HG02884 (cell line): Measurements from ENCODE around the gene CADM1.

ENCODE experiments used
- ATAC-seq: cut with Tn5 transposase; IDR thresholded peaks from one replicate; pipeline ENCODE4 v1.9.1; 2021; ENCODE audit warnings: mild to moderate bottlenecking, moderate library complexity; ENCODE audit not compliant: unreplicated experiment

Gene CADM1

DNA sequence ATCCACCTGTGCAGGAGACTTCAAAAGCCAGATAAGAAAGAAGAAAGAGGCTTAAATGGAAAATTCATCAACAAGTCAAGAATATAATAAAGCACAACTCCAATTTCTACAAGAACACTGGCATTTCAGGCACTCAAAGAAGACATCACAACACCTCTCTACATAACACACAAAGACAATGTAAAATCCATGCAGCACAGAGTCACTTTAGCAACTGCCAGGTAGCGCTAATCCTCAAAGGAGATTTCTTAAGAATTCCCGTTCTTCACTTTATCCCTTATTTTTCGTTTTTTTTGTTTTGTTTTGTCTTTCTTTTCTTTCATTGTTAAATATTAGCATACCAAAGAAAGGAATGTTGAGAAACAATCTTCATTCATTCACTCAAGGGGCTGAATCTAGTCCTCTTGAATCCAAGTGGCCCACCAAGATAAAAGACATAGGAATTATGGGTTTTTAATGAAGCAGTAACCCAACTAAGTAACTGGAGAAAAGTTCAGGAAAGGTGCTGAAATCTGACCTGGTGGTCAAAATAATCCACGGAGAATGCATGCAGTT, 95.0 kb downstream of the CADM1 start:
- no peak for ATAC-seq

DNA sequence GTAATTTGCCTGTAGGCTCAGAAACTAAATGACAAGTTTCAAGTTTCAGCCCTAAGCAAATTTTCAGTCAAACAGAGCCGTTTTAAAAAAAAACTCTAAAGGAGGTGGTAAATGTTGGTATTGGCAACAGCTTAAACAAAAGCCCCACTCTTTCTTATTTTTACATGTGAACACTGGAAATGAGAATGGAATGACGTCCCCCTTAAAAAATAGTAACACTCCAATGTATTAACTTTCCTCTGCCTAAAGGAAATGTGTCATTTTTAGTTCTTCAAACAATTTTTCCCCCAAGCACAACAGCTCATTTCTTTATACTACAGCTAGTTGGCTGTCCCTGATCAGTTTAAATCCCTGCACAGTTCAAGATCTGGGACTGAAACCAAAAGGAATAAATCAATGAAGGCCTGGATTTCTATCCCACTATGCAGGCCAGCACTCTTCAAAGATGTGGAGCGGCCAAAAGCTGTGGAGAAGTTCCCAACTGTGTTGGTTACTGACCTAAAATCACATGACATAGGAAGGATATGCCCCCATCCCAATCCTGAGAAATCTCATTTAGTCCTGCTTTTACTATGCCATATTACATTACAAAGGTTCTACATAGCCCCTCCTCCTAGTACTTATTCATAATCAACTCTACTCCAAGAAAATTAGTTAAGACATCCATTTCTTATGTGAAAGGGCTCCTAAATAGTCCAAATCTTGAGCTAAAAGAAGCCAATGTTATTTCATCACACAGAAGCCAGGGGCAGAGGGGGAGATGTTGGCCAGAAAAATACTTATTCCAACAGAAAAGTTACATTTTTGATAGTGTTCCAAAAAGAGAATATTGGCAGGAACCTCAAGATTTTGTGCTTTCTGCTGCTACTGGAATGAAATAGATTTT, 95.9 kb downstream of the CADM1 start:
- ATAC-seq: no peak

DNA sequence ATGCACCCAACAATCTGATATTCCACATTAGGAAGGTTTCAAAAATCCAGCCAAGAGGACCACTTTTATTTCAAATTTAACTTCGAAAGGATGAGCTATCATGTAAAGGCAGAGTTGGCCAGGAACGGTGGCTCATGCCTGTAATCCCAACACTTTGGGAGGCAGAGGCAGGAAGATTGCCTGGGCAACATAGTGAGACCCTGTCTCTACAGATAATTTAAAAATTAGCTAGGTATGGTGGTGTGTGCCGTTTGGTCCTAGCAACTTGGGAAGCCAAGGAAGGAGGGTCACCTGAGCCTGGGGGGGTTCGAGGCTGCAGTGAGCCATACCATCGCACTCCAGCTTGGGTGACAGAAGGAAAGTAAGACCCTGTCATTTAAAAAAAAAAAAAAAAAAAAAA, 96.7 kb downstream of the CADM1 start:
- ATAC-seq: no peak

DNA sequence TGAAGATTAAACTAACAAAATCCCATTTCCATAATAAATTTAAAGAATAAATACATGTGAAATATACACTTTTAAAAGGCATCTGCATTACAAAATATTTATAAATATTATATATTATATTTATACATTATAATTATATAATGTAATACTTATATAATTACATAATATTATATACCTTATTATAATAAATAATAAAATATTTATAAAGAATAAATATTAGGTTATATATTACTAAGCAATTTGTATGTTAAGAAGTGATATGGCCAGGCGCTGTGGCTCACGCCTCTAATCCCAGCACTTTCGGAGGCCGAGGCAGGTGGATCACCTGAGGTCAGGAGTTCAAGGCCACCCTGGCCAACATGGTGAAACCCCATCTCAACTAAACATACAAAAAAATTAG, 97.8 kb downstream of the CADM1 start:
- ATAC-seq: no peak

DNA sequence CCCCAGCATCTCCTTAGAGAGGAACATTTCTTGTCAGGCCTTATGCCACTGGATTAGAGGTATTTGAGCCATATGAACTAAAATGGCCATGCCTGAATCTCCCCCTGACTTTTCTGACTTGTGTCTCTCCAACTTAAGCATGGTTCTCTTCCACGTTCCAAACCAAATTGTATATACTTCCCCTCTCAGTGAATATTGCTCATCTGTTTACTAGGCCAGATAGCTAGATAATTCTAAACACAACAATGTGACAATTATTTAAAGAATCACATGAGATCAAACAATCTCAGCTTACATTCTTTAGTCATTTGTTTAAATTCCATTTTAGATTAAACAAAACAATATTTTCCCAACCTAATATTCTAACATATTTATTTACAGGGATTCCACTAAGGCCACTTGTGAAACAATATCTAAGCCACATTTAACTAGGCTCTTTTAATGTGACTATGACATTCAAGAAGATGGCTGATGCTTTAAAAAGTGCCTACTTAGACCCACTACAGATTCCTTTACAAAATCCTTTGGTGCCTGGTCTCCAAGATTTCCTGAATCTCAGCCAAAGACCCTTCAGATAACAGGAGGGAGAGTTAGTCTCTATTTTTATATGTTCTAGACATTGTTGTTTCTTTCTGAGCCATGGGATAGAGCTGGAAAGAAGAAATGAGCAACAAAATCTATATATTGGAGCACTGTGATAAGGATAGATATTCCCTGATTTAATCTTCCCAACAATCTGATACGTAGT, 105.7 kb downstream of the CADM1 start:
- no peak for ATAC-seq

DNA sequence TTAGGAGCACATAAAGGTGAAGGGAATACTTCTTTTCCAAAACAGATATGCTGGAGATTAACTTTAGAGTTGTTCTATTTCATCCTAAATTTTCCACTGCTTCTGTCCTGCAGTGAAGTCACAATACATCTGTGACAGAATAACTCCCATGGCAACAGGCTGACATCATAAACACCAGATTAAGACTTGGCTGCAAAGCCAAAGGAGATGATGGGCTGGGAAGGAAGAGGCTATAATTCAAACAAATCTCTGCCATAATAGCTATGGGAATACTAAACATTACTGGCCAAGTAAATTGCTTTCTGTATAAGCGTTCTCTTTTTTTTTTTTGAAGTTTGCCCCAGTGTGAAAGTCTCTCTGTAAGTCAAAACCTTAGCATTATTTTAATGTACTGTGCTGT, 107.7 kb downstream of the CADM1 start:
- ATAC-seq: no peak

DNA sequence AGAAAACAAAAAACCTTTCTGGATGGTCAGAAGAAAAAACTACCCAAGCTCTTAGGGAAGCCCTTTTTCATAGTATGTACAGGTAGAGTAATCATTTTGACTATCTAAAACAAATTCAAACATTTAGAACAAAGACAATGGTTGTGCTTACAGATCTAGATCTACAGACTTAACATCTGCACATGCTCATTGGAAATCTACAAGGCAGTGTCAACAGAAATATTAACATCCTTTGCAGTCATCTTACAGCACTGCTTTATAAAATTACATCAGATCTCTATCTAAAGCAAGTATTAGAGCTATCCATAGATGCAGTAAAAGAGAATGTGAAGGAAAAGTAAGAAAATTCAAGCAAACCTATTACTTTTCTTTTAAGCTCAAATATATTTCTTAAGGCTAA, 110.3 kb downstream of the CADM1 start:
- ATAC-seq: no peak

DNA sequence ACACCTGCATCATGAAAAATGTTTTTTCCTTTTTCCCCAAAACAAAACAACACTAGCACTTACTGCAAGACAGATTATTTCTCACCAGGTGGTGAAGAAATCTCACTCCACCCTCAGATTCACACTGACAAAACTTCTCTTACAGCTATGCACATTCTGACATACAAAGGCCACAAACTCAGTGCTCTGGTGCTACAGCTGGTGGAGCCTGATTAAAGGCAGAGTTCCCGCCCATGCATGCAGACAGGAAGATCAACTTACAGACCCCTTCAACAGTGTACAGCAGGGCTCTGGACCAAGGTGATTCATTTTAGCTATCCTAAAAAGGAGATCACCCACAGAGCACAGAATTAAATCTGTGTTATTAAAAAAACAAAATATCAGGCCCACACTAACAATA, 112.6 kb downstream of the CADM1 start:
- no peak for ATAC-seq

DNA sequence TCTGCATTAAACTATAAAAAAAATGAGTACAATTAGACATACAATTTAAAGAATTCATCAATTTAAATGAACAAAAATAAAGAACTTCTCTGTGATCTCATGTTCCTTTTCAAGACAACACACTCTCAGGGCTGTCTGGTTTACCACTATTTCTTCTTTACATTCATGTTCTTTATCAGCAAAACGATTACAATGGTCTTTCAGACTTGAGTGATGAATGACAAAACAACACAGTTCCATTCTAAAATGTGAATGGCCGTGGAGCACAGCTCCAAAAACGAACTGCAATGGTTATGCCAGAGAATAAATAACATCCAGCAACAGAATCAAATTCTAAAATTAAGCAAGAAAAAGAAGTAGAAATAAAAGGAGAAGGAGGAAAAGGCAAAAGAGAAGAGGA, 113.1 kb downstream of the CADM1 start:
- no peak for ATAC-seq

DNA sequence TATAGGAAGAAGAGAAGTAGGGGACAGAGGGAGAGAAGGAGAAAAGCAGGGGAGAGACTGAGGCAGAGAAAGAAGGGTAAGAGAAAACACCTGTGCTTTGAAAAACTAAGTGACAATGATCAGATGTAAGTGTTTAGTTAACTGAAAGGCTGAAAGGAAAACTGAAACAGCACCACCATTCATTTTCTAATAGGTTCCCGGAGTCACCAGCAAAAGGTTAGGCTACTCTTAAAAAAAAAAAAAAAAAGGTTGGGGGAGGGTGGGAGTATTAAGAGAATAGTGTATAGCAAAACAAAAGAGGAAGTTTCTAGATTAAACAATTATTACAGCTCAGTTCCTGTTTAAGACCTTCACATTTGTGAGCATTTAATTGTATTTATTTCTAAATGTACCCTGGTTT, 113.8 kb downstream of the CADM1 start:
- no peak for ATAC-seq

DNA sequence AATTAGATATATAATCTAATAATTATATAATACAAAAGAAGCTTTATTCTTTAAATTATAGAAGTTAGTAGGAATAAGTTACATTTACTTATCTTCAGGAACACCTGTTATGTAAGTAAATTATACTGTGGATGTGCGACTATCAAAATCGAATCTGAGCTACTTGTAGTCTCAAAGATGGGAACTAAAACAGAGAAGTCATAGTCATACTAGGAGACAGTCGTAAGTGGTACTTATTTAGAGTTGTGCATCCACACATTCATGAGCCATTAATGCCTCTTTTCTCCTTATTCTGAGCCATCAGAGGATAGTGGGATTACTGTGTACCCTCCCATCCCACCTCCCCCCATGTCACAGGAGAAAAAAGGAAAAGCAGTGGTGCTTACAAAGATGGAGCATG, 114.4 kb downstream of the CADM1 start:
- no peak for ATAC-seq

DNA sequence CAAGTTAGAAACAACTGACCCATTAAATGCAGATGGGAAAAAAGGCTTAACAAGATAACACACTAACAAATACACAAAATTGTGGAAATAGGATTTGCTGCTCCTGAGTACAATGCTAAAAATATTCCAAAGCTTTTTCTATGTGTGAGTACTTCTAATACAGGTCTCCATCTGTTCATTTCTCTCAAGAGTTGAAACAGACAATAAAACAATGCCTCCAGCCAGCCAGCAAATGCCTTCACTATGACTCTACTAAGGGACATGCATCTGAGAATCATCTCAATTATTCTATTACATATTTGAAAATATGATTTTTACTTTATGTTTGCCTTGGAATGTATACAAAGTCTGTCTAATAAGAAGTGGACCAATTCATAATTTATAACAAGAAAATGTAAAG, 119.0 kb downstream of the CADM1 start:
- no peak for ATAC-seq

DNA sequence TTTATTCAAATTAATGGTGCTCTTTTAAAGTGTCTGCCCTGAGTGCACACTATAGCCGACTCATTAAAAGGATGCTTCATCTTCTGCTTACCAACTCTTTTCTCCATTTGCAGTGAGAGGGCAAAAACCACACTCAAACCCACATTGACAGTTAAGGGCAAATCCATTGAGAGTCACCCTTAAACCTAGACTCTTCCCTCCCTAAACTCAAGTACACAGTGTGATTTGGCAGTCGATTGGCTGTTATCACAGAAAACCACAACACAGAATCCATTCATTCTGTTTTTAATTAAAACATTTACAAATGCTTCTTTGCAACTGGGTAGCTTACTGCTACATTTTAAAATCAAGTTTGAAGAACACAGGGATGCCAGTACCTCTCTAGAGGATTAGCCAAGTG, 120.0 kb downstream of the CADM1 start:
- ATAC-seq: no peak

DNA sequence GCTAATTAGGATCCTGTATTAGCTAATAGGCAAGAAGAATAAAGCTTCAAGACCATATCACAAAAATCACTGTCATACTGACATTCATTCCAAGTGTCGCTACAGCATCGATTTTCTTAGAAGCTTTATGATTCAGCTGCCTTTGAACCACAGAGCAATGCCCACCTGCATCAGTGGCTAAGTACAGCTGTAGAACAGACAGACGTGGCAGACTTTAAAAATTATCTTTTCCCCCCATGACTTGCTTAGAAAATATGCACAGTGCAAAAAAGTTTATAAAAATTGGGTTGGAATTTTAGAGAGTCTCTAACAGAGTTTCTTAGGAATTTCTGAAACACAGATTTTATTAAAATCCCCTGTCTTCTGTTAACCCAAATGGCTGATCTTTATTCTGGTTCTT, 120.8 kb downstream of the CADM1 start:
- ATAC-seq: no peak

DNA sequence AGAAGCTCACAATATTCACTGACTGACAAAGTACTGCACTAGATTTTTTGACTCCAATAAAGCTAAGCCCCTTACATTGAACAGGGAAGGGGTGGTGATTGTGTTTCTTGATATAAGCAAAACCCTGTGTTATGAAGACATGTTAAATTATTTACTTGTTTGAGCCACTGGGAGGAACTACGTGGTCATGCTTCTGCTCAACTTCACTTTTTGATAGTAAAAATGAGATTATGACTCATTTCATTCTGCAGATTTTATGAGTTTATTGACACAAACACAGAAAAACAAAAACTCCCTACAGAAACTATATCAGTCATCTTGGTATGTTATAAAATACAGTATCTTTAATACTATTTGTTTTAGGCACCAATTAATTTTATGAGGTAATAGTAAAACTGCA, 124.7 kb downstream of the CADM1 start:
- ATAC-seq: peak; percentile 69

DNA sequence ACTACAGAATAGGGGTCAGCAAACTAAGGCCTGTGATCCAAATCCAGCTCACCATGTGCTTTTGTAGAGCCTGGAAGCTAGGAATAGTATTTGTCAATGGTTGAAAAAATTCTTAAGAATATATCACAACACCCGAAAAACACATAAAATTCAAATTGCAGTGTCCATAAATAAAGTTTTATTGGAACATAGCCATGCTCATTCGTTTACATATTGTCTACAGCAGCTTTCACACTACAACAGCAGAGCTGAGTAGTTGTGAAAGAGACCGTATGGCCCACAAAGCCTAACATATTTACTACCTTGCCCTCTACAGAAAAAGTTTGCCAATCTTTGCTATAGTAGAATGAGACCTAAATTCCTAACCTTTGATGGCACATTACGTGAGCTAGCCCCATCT, 125.7 kb downstream of the CADM1 start:
- no peak for ATAC-seq

DNA sequence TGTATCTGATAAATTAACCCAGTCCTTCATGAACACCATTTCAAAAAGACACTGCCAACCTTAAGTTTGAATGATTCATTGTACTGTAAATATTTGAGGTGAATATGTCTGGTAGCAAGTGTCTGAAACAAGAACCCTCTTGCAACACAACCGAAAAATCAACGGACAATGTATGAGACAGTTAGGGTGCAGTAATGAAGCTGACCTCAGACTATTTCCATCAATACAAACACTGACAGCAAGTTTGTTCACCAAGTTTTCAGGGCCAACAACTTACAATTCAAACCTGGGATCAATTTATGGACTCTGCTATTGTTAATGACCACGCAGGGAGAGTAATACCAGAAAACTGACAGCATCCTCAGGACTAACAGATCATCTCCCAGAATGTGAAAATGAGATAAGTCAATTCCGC, 126.3 kb downstream of the CADM1 start:
- ATAC-seq: no peak

DNA sequence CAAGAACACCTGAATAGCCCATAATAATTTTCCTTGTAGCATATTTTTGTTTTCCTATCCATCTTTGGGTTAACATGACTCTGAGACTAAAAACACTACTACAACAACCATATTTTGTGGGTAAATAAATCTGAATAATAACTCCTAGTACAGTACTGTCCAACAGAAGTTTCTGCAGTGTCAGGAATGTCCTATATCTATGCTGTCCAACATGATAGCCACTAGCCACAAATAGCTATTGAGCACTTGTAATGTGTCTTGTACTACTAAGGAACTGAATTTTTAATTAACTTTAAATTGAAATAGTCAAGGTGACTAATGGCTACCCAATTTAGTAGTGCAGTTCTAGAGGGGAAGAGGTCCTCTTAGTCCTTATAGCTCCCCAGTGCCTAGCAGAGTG, 135.6 kb downstream of the CADM1 start:
- no peak for ATAC-seq

DNA sequence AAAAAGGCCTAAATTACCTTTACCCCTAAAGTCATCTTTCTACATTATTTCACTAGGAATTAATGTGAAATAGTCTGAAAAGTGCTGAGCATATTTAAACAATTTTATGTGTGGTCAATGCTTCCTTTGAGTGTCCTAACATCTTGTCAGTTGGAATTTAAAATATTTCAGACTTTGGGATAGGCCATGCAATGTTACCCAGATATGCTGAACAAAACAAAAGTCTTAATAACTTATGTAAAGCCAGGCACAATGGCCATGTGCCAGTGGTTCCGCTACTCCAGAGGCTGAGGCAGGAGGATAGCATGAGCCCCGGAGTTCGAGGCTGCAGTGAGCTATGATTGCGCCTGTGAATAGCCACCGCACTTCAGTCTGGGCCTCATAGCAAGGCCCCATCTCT, 137.4 kb downstream of the CADM1 start:
- no peak for ATAC-seq

DNA sequence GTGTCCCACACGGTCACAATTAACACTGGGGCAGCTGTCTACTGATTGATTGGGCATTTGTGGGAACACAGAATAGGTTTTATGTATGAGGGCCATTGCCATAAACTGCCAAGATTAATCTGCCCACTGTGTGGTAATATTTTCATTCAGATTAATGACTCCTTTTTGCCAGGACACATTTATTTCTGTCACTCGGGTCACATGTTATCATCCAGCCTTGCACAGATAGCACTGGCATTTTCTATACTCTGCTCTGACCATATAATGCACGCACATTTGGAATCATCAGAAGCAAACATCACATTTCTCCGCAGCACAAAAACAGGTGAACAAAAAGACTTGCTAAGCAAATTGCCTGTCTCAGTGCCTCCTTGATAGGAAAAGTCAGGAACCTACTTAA, 138.3 kb downstream of the CADM1 start:
- ATAC-seq: no peak

DNA sequence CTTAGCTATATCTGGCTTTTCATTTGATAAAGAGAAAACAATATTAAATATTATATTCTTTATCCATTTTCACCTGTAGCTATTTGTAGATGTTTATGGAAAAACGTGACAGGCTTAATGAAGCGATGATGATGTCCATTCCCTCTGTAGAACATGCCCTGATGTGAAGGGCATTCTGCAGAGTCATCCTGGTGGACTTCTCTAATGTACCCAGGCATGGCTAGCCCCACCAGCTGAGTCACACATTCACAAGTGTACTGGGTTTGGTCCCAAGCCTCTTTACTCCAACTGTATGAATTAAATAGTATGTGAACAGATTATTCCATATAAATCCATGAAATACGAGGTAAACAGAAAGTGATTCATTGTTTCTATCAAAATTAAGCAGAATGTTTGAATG, 139.3 kb downstream of the CADM1 start:
- ATAC-seq: no peak

DNA sequence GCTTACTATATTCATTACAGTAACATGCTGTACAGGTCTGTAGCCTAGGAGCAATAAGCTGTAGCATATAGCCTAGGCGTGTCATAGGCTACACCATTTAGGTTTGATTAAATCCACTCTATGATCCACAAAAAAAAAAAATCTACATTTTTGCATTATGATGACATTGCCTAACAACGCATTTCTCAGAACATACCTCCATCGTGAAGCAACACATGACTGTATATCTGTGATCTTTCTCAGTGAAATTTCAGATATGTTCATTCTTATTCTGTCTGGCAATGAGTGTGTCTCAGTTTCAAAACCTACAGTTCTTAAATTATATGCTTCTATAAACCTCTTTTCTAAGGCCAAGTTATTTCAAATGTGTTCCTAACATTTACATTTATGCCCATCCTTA, 140.3 kb downstream of the CADM1 start:
- ATAC-seq: no peak
